Measurements from ENCODE around the gene CFAP46. TPM values are rescaled to one million over a fixed set of nuclear protein-coding genes. Genes with fewer than 3 reads are reported as not detected.
"Not testable (repeated sequence)": the region's sequence is repeated elsewhere in the genome, so short reads cannot be mapped to it uniquely, and the experiment has no call there.

Gene CFAP46
- total and polyA plus RNA-seq, 7 experiments from 2014 or later = 0.05 TPM; not detected in 6

GRCh38 chr10:132826524-132827422 lies 115.6 kb downstream of the CFAP46 start:
- no peaks in the 10 kb centered on the region for H3K4me1 Mint-ChIP-seq
- peaks cover 0 to 3% (median 3%) of the 10 kb centered on the region in 5 donors for H3K27me3 Mint-ChIP-seq
- H3K4me3 ChIP-seq (ENCODE audit: low read length) = no peak overlapping the region
- H3K9me3 Mint-ChIP-seq = peaks cover 0 to 4% (median 0%) of the 10 kb centered on the region in 11 donors
- no peak overlapping the region for H3K27ac Mint-ChIP-seq
- POLR2A ChIA-PET = no interaction called here
- no peaks in the 10 kb centered on the region for H3K36me3 ChIP-seq (ENCODE audit: control insufficient read depth in 2 of 3, insufficient read depth in 3 of 3, low read length in 3 of 3)
- CTCF ChIA-PET = no interaction called here
- intact Hi-C loops (cut with micrococcal nuclease) = no loop called here
- H3K27ac ChIP-seq (ENCODE audit: low read depth, low read length) = no peak overlapping the region
- ATAC-seq (no peak), DNase-seq (no peak)
- no peaks in the 10 kb centered on the region for H3K4me1 ChIP-seq (ENCODE audit: control insufficient read depth in 2 of 2, insufficient read depth in 2 of 2, low read length in 2 of 2)
- H3K9me3 ChIP-seq (ENCODE audit: control insufficient read depth in 2 of 3, low read length in 3 of 3) = no peaks in the 10 kb centered on the region
- no peaks in the 10 kb centered on the region for H3K27me3 ChIP-seq (ENCODE audit: control insufficient read depth in 2 of 2, insufficient read depth in 2 of 2, low read length in 2 of 2)
- no peaks in the 10 kb centered on the region for H3K36me3 Mint-ChIP-seq
- no peak overlapping the region for H3K4me3 Mint-ChIP-seq

DNA sequence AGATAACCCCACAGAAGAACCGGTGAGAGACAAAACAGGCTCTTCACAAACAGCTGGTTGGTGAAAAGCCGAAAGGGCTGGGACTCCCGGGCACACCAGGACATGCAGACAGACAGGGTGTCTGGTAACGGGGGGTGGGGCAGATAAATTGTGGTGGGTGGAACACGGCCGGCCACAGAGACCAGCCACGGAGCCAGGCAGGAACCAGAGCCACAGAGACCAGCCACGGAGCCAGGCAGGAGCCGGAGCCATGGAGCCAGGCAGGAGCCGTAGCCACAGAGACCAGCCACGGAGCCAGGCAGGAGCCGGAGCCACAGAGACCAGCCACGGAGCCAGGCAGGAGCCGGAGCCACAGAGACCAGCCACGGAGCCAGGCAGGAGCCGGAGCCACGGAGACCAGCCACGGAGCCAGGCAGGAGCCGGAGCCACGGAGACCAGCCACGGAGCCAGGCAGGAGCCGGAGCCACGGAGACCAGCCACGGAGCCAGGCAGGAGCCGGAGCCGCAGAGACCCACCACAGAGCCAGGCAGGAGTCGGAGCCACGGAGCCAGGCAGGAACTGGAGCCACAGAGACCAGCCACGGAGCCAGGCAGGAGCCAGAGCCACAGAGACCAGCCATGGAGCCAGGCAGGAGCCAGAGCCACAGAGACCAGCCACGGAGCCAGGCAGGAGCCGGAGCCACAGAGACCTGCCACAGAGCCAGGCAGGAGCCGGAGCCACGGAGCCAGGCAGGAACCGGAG lies 116.4 kb downstream of the CFAP46 start:
- intact Hi-C loops (cut with micrococcal nuclease); H3K4me1 Mint-ChIP-seq; POLR2A ChIA-PET; CTCF ChIA-PET; H3K36me3 ChIP-seq (ENCODE audit: control insufficient read depth in 2 of 3, insufficient read depth in 3 of 3, low read length in 3 of 3); H3K4me3 ChIP-seq (ENCODE audit: low read length); H3K4me1 ChIP-seq (ENCODE audit: control insufficient read depth in 2 of 2, insufficient read depth in 2 of 2, low read length in 2 of 2); H3K27ac ChIP-seq (ENCODE audit: low read depth, low read length); ATAC-seq; H3K9me3 ChIP-seq (ENCODE audit: control insufficient read depth in 2 of 3, low read length in 3 of 3); H3K27ac Mint-ChIP-seq; DNase-seq; H3K9me3 Mint-ChIP-seq; H3K4me3 Mint-ChIP-seq; H3K27me3 ChIP-seq (ENCODE audit: control insufficient read depth in 2 of 2, insufficient read depth in 2 of 2, low read length in 2 of 2); H3K36me3 Mint-ChIP-seq; H3K27me3 Mint-ChIP-seq: not testable (repeated sequence)

DNA sequence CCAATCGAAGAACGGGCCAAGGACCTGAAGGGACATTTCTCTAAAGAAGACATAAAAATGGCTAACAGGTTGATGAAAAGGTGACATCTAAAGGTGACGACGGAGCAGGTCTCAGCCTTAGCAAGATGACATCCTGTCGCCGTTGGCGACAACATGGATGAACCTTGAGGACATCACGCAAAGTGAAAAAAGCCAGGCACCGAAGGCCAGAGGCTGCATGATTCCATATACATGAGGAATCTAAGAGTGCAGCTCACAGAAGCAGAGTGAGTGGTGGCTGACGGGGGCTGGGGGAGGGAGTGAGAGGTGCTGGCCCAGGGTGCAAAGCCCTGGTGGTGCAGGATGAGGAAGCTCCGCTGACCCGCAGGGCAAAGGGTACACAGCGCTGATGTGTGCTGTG lies 122.3 kb downstream of the CFAP46 start:
- Histone ChIP-seq H3K9me3 (ENCODE audit: control insufficient read depth in 2 of 3, low read length in 3 of 3) (no peaks in the 10 kb centered on the region), H3K4me1 (ENCODE audit: control insufficient read depth in 2 of 2, insufficient read depth in 2 of 2, low read length in 2 of 2) (no peaks in the 10 kb centered on the region), H3K36me3 (ENCODE audit: control insufficient read depth in 2 of 3, insufficient read depth in 3 of 3, low read length in 3 of 3) (no peaks in the 10 kb centered on the region), H3K27ac (ENCODE audit: low read depth, low read length) (no peak overlapping the region), H3K27me3 (ENCODE audit: control insufficient read depth in 2 of 2, insufficient read depth in 2 of 2, low read length in 2 of 2) (no peaks in the 10 kb centered on the region), H3K4me3 (ENCODE audit: low read length) (no peak overlapping the region)
- intact Hi-C loops (cut with micrococcal nuclease) = no loop called here
- ChIA-PET POLR2A (no interaction called here), CTCF (interaction anchor here (0.6 kb wide), 1 partner anchor 1404 kb away, joined by 3 read pairs; no protein-coding TSS in a partner anchor)
- peaks cover 0 to 3% (median 0%) of the 10 kb centered on the region in 5 donors for H3K36me3 Mint-ChIP-seq
- no peak overlapping the region for H3K4me3 Mint-ChIP-seq
- ATAC-seq (no peak), DNase-seq (no peak)
- H3K4me1 Mint-ChIP-seq = no peaks in the 10 kb centered on the region
- peaks cover 0 to 3% (median 0%) of the 10 kb centered on the region in 11 donors for H3K9me3 Mint-ChIP-seq
- no peak overlapping the region for H3K27ac Mint-ChIP-seq
- peaks cover 0 to 40% (median 38%) of the 10 kb centered on the region in 5 donors for H3K27me3 Mint-ChIP-seq

- DNase-seq (no peak), ATAC-seq (no peak)
- H3K4me1 Mint-ChIP-seq = no peaks in the 10 kb centered on the region
- CTCF ChIA-PET = no interaction called here
- no peak overlapping the region for H3K27ac ChIP-seq (ENCODE audit: low read depth, low read length)
- no peaks in the 10 kb centered on the region for H3K27me3 ChIP-seq (ENCODE audit: control insufficient read depth in 2 of 2, insufficient read depth in 2 of 2, low read length in 2 of 2)
- no peaks in the 10 kb centered on the region for H3K36me3 ChIP-seq (ENCODE audit: control insufficient read depth in 2 of 3, insufficient read depth in 3 of 3, low read length in 3 of 3)
- peaks cover 0 to 40% (median 38%) of the 10 kb centered on the region in 5 donors for H3K27me3 Mint-ChIP-seq
- intact Hi-C loops (cut with micrococcal nuclease) = no loop called here
- H3K27ac Mint-ChIP-seq = no peak overlapping the region
- no peak overlapping the region for H3K4me3 Mint-ChIP-seq
- no peak overlapping the region for H3K4me3 ChIP-seq (ENCODE audit: low read length)
- peaks cover 0 to 3% (median 0%) of the 10 kb centered on the region in 5 donors for H3K36me3 Mint-ChIP-seq
- no peaks in the 10 kb centered on the region for H3K9me3 ChIP-seq (ENCODE audit: control insufficient read depth in 2 of 3, low read length in 3 of 3)
- H3K4me1 ChIP-seq (ENCODE audit: control insufficient read depth in 2 of 2, insufficient read depth in 2 of 2, low read length in 2 of 2) = no peaks in the 10 kb centered on the region
- POLR2A ChIA-PET = no interaction called here
- H3K9me3 Mint-ChIP-seq = peaks cover 0 to 3% (median 0%) of the 10 kb centered on the region in 11 donors
Measured at GRCh38 chr10:132817701-132818211, 124.6 kb downstream of the CFAP46 start.

DNA sequence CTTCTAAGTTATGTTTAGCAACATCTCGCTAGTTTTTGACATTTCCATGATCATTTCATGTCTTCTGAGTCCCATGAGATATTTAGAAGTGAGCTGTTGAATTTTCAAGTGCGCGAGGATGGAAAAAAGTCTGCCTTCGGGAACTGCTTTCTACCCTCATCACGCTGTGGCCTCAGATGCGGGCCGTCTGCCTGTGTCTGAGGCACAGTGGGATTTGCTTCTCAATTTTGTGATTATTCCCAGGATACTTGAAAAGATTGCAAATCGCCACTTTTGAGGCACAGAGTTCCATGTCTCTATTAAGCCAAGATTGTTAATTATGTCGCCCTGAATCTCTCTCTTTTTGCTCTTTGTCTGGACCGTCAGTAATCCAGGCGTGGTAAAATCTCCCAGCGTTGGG lies 125.7 kb downstream of the CFAP46 start:
- Histone ChIP-seq H3K9me3 (ENCODE audit: control insufficient read depth in 2 of 3, low read length in 3 of 3) (no peaks in the 10 kb centered on the region), H3K27ac (ENCODE audit: low read depth, low read length) (no peak overlapping the region), H3K4me1 (ENCODE audit: control insufficient read depth in 2 of 2, insufficient read depth in 2 of 2, low read length in 2 of 2) (no peaks in the 10 kb centered on the region), H3K4me3 (ENCODE audit: low read length) (no peak overlapping the region), H3K27me3 (ENCODE audit: control insufficient read depth in 2 of 2, insufficient read depth in 2 of 2, low read length in 2 of 2) (no peaks in the 10 kb centered on the region), H3K36me3 (ENCODE audit: control insufficient read depth in 2 of 3, insufficient read depth in 3 of 3, low read length in 3 of 3) (no peaks in the 10 kb centered on the region)
- ATAC-seq (no peak), DNase-seq (no peak)
- Mint-ChIP-seq H3K36me3 (peaks cover 0 to 3% (median 0%) of the 10 kb centered on the region in 5 donors), H3K27me3 (peaks cover 0 to 40% (median 38%) of the 10 kb centered on the region in 5 donors), H3K4me1 (no peaks in the 10 kb centered on the region), H3K9me3 (peaks cover 0 to 3% (median 0%) of the 10 kb centered on the region in 11 donors), H3K27ac (no peak overlapping the region), H3K4me3 (no peak overlapping the region)
- intact Hi-C loops (cut with micrococcal nuclease) = no loop called here
- POLR2A ChIA-PET = no interaction called here
- CTCF ChIA-PET = no interaction called here

GRCh38 chr10:132815168-132815857 lies 127.1 kb downstream of the CFAP46 start:
- H3K4me1 Mint-ChIP-seq = peaks cover 0 to 2% (median 0%) of the 10 kb centered on the region in 7 donors
- H3K27ac Mint-ChIP-seq = no peak overlapping the region
- H3K4me3 Mint-ChIP-seq = no peak overlapping the region
- peaks cover 0 to 40% (median 38%) of the 10 kb centered on the region in 5 donors for H3K27me3 Mint-ChIP-seq
- peaks cover 0 to 3% (median 0%) of the 10 kb centered on the region in 5 donors for H3K36me3 Mint-ChIP-seq
- ChIA-PET CTCF (no interaction called here), POLR2A (no interaction called here)
- Histone ChIP-seq H3K4me3 (ENCODE audit: low read length) (no peak overlapping the region), H3K9me3 (ENCODE audit: control insufficient read depth in 2 of 3, low read length in 3 of 3) (no peaks in the 10 kb centered on the region), H3K36me3 (ENCODE audit: control insufficient read depth in 2 of 3, insufficient read depth in 3 of 3, low read length in 3 of 3) (no peaks in the 10 kb centered on the region), H3K27ac (ENCODE audit: low read depth, low read length) (no peak overlapping the region), H3K4me1 (ENCODE audit: control insufficient read depth in 2 of 2, insufficient read depth in 2 of 2, low read length in 2 of 2) (no peaks in the 10 kb centered on the region), H3K27me3 (ENCODE audit: control insufficient read depth in 2 of 2, insufficient read depth in 2 of 2, low read length in 2 of 2) (no peaks in the 10 kb centered on the region)
- peaks cover 0 to 3% (median 0%) of the 10 kb centered on the region in 11 donors for H3K9me3 Mint-ChIP-seq
- intact Hi-C loops (cut with micrococcal nuclease) = no loop called here
- DNase-seq (no peak), ATAC-seq (no peak)
